HG03558 (cell line): ENCODE results near the gene PHIP.
"Not testable (repeated sequence)": the region's sequence is repeated elsewhere in the genome, so short reads cannot be mapped to it uniquely, and the experiment has no call there.

Source experiments
- ATAC-seq: cut with Tn5 transposase; IDR thresholded peaks from one replicate; pipeline ENCODE4 v1.9.1; 2021; ENCODE audit warnings: moderate number of reproducible peaks; ENCODE audit not compliant: unreplicated experiment; ENCODE audit errors: extremely low read depth

Gene PHIP

GRCh38 chr6:78947962-78948361, 130.1 kb downstream of the PHIP start:
- ATAC-seq = no peak

- ATAC-seq = no peak
Observed at GRCh38 chr6:78947529-78947928, 130.5 kb downstream of the PHIP start.

- ATAC-seq = no peak
Observed at GRCh38 chr6:78942446-78942845, 135.6 kb downstream of the PHIP start.

- no peak for ATAC-seq
Observed at GRCh38 chr6:78936515-78936914, 141.5 kb downstream of the PHIP start.

- no peak for ATAC-seq
Observed at GRCh38 chr6:78935553-78935952, 142.5 kb downstream of the PHIP start.

GRCh38 chr6:78925317-78925716, 152.7 kb downstream of the PHIP start:
- no peak for ATAC-seq

- ATAC-seq = not testable (repeated sequence)
Observed at GRCh38 chr6:78921168-78921567, 156.9 kb downstream of the PHIP start.

- ATAC-seq = no peak
Observed at GRCh38 chr6:78917788-78918187, 160.3 kb downstream of the PHIP start.

- ATAC-seq = no peak
Observed at GRCh38 chr6:78916411-78916810, 161.6 kb downstream of the PHIP start.

GRCh38 chr6:78911218-78911940, 166.7 kb downstream of the PHIP start:
- ATAC-seq = no peak

- ATAC-seq = no peak
Observed at GRCh38 chr6:78910591-78911171, 167.4 kb downstream of the PHIP start.

- no peak for ATAC-seq
Observed at GRCh38 chr6:78910010-78910409, 168.0 kb downstream of the PHIP start.

GRCh38 chr6:78909391-78909790, 168.7 kb downstream of the PHIP start:
- ATAC-seq = no peak

- ATAC-seq = no peak
Observed at GRCh38 chr6:78908621-78909020, 169.4 kb downstream of the PHIP start.

GRCh38 chr6:78896227-78896626, 181.8 kb downstream of the PHIP start:
- no peak for ATAC-seq

- not testable (repeated sequence) for ATAC-seq
Observed at GRCh38 chr6:78889901-78890300, 188.2 kb downstream of the PHIP start.
